HG03378 (cell line): ENCODE measurements around the gene RFX1.
"Not testable (repeated sequence)": the region's sequence is repeated elsewhere in the genome, so short reads cannot be mapped to it uniquely, and the experiment has no call there.

ENCODE experiments used
- ATAC-seq: cut with Tn5 transposase; IDR thresholded peaks from one replicate; pipeline ENCODE4 v1.9.1; 2021; ENCODE audit warnings: mild to moderate bottlenecking, moderate library complexity; ENCODE audit not compliant: unreplicated experiment

The RFX1 gene

DNA sequence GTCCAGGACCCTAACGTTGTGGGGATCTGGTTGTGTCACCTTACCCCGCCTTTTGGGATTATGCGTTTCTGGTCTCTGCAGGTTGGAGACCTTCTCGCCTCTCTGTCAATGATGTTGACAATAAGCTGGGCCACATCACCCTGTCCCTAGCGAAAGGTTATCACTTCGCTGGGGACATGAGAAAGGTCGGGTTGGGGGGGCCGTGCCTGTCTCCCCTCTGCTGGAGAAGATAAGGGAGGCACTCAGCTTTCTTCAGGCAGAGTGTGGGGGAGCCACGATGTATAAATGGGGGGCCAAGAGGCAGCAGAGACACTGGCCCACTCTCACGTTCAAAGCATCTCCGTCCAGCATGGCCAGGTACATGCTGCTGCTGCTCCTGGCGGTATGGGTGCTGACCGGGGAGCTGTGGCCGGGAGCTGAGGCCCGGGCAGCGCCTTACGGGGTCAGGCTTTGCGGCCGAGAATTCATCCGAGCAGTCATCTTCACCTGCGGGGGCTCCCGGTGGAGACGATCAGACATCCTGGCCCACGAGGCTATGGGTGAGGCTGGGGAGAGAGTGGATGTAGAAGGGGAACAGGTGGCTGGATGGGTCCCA is 21.8 kb upstream of the RFX1 start, which contains the start of gene RLN3:
Gene RLN3 (plus strand): TSS at position 293 of the 595 bp plus-strand sequence. CDS start 57 bp downstream, at position 350.
- ATAC-seq, result no peak

DNA sequence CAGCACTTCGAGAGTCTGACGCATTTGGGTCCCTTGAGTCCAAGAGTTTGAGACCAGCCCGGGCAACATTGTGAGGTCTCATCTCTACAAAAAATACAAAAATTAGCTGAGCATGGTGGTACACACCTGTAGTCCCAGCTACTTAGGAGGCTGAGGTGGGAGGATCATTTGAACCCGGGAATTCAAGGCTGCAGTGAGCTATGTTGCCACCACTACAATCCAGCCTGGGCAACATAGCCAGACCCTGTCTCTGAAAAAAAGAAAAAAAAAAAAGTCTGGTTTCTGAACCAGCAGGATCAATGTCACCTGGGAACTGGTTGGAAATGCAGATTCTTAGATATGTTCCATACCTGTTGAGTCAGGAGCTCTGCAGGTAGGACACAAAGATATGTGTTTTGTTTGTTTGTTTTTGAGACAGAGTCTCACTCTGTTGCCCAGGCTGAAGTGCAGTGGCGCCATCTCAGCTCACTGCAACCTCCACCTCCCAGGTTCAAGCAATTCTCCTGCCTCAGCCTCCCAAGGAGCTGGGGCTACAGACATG is 20.6 kb upstream of the RFX1 start:
- ATAC-seq, result not testable (repeated sequence)

DNA sequence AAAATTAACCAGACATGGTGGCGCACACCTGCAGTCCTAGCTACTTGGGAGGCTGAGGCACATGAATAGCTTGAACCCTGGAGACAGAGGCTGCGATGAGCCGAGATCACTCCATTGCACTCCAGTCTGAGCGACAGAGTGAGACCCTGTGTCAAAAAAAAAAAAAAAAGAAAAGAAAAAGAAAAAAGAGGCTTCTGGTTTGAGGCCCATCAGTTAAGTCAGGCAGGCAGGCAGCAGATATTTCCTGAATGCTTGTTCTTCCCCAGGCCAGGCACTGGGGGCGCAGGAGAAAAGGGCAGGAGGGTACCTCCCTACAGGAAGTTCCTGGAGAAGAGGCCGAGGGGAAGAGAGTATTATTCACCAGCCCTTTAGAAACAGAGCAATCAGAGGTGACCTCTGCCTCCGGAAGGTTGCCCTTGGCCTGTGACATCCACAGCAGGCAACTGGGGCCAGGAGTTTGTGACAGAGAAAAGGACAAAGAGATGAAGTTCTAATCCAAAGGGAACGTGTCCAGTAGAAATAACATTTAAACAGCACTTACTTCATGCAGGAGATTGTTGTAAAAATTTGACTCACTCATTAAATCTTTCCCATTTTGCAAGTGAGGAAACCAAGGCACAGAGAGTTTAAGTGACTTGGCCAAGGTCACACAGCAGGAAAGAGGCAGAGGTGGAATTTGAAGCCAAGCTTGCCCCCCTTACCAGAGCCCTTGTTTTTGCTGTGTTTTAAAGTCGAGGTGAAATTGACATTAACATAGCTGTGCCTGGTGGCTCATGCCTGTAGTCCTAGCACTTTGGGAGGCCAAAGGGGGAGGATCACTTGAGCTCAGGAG is 17.5 kb upstream of the RFX1 start:
- no peak for ATAC-seq

DNA sequence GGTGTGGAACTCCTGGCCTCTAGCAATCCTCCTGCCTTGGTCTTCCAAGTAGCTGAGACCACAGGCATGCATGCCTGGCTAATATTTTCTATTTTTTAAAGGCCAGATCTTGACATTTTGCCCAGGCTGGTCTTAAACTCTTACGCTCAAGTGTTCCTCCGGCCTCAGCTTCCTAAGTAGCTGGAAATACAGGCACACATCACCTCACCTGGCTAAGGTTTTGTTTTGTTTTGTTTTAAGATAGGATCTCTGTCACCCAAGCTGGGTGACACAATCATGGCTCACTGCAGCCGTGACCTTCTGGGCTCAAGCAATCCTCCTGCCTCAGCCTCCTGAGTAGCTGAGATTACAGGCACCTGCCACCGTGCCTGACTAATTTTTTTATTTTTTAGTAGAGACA is 16.3 kb upstream of the RFX1 start:
- ATAC-seq, result no peak

DNA sequence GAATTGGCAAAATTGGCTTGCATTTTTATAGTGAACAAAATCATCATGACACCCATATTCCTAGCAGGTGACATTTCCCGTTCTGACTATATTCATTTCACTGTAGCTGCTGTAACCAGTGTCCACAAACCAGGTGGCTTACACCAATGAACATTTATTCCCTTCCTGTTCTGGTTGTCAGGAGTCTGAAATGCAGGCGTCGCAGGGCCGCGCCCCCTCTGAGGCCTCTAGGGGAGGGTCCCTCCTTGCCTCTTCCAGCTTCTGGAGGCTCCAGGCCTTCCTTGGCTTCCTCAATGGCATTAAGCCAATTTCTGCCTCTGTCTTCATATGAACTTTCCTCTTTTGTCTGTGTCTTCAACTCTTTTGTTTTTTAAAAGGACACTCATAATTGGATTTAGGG is 15.4 kb upstream of the RFX1 start:
- no peak for ATAC-seq

DNA sequence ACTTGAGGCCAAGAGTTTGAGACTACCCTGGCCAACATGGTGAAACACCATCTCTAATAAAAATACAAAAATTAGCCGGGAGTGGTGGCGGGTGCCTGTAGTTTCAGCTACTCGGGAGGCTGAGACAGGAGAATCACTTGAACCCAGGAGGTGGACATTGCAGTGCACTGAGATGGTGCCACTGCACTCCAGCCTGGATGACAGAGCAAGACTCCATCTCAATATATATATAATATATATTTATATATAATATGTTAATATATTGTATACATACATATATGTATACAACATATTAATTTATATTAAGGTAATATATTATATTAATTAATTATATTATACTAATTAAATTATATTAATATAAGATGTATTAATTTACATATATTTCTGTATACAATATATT is 13.6 kb upstream of the RFX1 start:
- ATAC-seq, result not testable (repeated sequence)

DNA sequence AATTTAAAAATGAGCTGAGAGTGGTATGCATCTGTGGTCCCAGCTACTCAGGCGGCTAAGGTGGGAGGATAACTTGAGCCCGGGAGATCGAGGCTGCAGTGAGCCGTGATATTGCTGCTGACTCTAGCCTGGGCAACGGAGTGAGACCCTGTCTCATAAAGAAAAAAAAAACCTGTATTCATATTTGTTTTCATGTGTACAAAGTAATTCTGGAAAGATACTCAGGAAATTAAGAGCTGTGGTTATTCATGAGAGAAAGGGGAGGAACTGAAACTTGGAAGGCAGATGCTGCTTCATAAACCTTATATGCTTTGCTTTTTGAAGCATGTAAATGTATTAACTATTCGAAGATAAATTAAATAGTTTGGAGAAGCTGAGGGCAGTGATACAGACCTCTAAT is 13.0 kb upstream of the RFX1 start:
- no peak for ATAC-seq

DNA sequence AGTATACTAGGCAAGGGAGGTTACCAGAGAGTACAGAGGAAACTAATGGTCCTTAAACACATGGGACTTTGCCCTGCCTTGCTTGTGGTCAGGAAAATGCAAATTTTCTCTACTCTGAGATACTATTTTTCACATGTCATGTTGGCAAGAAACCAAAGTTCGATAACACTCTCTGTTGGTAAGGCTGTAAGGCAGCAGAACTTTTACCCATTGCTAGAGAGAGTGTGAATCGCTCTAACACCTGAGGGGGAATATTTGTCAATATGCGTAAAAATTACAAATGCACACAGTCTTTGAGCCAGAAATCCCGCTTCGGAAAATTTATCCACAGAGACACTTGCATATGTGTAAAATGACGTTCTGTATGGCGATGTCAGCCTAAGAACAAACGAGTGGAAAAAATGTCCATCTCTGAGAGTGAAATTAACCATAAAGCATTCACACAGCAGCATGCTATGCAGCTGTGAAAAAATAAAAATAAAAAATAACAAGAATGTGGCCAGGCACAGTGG is 9.5 kb upstream of the RFX1 start:
- ATAC-seq, result peak; percentile 82

DNA sequence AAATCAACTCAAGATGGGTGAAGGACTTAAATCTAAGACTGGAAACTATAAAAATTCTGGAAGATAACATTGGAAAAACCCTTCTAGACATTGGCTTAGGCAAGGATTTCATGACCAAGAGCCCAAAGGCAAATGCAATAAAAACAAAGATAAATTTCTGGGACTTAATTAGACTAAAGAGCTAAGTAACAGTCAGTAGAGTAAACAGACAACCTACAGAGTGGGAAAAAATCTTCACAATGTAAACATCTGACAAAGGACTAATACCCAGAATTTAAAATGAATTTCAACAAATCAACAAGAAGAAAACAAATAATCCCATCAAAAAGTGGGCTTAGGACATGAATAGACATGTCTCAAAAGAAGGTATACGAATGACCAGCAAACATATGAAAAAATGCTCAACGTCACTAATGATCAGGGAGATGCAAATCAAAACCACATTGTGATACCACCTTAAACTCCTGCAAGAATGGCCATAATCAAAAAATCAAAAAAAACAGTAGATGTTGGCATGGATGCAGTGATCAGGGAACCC is 6.3 kb upstream of the RFX1 start:
- ATAC-seq, result no peak

DNA sequence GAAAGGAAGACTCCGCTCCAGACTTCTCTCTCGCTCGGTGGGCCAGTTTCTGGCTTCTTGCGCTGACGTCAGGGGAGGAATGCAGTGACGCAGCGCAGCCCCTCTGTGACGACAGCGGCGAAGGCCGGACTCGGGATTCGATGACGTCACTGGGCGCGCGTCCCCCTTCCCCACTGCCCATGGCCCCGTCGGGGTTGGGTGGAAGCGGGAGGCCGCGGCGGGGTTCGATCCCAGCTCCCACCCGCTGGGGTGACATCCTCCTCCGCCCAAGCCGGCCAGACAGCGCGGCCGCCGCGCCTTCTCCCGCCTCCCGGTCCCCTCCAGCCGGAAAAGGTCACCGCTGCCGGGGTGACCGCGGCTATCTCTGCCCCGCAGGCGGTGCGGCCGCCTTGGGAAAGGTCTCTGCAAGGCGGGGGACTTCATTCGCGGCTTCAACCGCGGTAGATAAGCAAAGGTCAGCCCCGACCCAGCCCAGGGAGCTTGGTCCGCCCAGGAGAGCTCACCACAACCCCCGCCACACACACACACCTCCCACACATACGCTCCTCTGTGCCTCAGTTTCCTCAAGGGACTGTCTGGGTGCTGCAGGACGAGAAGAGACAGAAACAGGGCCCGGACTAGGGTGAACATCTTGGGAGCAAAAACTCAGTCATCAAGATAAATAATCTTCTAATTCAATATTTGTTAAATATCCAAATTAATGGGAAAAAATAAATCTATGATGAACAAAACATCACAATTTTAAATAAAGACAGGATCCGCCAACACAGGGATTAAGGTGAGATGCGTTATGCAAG is 844 bp upstream of the RFX1 start:
- peak; percentile 33 for ATAC-seq

DNA sequence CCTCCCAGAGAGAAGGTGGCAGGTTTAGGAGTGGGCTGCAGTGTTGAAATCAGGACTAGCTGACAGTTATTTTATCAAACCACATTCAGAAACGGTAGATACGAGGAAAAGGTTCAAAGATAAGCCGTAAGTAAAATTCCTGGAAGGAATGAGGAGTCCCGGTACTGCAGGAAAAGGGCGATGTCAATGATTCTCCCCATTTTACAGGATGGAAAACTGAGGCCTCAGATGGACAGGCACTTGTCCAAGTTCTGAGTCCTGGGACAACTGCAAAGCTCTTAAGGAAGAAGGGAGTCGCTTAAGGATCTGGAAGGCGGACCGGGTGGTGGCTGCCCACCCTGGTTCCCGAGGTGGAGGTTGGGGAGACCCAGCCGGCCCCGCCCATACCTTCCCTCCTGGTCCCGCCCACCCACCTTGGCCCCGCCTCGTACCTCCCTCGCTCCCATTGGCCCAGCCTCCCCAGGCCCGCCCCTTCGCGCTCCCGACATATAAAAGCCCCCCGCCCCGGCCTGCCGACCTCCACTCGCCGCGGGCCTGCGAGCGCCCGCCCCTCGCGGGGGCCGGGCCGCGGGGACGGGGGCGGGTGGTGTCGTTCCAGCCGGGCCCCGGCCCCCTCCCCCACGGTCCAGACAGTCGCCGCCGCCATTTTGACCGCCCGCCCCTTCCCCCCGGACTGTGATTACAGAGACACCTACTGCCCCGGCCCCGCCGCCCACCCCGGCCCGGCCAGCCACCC is 603 bp downstream of the RFX1 start:
- no peak for ATAC-seq

DNA sequence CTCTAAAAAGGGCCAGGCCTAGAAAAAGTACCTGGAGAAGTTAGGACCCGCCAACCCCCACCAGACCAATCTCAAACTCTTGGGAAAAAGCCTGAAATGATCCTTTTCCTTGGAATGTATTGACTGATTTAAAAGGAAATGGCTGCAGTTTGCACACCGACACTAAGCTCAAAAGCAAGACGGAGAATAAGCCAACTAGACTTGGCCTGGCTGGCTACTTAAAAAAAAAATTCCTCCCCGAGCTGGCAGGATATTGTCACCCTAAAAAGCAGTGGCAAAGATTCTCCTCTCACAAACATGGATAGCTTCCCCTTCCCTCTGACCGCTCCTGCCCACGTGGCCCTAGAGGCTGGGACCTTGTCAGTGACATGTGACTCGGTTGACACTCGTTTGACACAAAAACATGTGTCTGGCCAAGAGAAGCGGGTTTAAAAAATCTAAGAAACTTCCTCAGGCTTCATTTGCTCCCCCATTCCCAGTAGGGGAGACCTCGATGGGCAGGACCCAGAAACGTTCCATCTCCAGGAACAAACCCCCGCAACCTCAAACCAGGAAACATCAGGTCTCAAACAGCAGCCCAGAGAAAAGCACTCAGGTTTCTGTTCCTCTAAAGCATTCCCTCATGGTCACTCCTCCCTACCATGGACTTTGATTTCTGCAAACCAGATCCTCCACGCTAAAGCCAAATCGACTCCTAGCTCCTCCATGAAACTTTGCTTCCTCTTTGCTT is 1.3 kb downstream of the RFX1 start:
- no peak for ATAC-seq

DNA sequence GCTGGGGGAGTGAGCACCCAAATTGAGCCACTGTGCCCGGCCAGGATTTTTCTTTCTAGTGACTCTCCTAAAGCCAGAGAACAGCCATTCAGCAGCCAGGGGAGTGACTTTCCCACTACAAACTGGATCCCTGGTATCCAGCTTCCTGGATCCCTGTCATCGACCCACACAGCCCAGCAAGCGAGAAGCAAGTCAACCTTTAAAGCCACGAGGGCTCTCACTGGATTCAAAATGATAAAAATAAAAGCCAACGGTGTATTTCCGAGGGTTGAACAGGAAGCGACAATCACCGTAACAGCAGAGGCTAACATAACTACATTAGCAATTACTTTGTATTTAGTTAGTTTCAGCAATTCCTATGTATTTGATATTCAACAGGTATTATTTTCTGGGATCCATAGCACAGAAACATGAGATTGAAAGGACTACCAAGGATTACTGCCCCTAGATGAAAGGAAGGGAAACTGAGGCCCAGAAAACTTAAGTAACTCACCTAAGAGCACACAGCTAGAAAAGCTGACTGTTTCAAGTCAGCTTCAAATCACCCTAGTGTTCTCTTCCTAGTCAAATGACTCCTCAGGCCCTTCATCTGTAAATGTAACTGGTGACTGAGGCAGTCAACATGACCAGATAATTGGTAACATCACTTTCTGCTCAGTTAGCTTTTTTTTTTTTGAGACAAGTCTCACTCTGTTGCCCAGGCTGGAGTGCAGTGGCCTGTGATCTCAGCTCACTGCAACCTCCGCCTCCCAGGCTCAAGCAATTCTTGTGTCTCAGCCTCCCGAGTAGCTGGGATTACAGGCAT is 2.7 kb downstream of the RFX1 start:
- no peak for ATAC-seq

DNA sequence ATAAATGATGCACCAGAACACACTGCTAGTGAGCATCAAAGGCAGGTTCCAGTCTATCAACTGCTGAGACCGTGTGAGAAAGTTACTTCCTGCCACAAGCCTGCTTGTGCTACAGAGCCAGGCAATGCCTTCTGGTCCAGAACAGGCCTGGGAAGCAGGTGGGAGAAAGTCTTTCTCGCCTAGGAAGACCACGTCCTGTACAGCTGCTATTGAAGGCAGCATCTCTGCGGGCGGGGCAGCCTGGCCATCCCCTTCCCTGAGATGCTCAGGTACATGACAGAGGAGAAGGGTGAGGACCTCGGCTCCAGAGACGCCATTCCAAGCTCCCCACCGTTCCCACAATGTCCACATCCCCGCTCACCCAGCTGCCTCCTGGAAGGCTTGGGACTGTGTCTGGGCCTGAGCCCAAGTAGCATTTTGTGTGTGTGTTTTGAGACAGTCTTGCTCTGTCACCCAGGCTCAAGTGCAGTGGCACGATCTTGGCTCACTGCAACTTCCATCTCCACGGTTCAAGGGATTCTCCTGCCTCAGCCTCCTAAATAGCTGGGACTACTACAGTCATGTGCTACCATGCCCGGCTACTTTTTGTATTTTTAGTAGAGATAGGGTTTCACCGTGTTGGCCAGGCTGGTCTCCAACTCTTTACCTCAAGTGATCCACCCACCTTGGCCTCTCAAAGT is 3.4 kb downstream of the RFX1 start:
- ATAC-seq, result no peak

DNA sequence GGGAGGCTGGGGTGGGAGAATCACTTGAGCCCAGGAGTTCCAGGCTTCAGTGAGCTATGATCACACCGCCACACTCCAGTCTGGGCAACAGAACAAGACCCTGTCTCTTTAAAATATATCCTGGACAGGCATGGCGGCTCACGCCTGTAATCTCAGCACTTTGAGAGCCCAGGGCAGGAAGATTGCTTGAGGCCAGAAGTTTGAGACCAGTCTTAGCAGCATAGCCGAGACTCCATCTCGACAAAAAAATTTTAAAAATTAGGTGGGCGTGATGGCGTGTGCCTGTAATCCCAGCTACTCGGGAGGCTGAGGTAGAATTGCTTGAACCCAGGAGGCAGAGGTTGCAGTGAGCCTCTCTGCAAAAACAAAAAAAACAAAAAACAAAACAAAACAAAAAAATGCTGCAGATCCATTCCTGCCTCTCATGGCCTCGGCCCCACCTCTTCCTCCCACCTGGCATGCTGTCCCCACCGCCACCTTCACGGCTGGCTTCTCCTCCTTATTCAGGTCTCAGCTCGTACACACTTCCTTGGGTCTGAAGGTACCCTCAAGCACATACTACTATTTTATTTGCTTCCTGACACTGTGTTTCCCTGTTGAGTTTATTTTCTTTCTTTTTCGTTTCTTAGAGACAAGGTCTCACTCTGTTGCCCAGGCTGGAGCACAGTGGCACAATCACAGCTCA is 5.3 kb downstream of the RFX1 start:
- no peak for ATAC-seq

DNA sequence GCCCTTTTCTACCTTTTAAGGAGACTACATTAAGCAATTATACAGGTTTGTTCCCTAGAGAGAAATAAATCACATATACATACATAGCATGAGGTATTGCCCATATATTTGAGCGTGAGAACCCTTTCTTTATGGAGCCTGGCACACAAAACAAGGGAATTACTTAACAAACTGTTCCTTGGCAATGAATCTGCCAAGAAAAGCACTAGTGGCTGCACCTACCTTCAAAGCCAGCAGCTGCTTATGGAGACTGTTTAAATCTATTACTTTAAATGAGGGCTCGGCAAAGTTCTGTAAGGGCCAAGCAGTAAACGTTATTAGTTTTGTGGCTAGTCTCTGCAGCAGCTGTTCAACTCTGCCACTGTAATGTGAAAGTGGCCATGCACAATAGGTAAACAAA is 7.0 kb downstream of the RFX1 start:
- no peak for ATAC-seq

DNA sequence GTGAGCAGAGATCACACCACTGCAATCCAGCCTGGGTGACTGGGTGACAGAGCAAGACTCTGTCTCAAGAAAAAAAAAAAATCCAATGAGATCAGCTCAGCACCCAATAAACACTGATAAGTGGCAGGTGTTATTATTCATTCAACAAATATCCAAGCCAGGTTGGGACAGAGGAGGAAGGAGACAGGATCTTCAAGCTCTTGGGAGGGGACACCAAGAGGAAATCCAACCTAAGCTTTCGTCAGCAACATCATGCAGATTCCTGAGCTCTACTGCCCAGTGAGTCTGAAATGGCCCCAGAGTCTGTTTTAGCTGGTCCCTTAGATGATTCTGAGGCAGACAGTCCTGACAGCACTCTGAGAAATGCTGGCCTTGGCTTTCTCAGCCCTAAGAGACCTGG is 7.7 kb downstream of the RFX1 start:
- no peak for ATAC-seq

DNA sequence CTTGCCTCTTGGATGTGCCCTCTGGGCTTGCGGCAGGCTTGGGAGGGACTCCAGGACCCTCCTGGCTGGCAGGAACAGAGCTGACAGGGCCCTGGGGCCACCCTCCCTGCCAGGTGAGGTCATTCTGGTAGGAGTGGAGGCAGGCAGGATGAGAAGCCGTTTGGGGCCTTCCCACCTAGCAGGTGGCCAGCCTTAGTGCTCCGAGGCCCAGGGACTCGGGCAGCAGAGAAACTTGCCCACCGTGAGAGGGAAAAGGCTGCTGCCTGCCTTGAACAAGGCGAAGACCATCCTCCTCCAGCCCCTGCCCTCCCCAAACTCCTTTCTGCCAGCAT is 8.5 kb downstream of the RFX1 start:
- no peak for ATAC-seq
